ENCODE measurements around the gene STK24. TPM values are rescaled to one million over a fixed set of nuclear protein-coding genes. Genes with fewer than 3 reads are reported as not detected.

STK24 gene
- total and polyA plus RNA-seq, 2 of the 8 experiments (the other 6 are each of a cell fraction or from before 2014, with no cell fraction given), result 62.8 to 143 TPM

DNA sequence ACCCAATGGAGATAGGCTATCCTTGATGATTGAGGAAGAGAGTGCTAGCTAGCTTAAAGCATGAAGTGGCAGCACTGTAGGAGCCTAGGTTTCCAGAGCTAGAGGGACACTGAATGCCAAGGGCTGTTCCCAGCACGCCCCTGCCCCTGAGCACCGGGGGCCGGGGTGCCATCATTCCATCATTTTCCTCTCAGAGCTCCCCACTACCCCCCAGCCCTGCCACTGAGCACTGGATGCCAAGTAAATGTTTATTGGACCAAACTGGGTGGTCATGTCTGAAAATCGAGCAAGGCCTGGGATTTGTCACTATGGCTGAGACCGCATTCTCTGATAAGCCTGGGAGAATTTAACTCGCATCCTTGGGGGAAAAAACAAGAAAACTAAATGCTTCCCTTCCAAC lies 142.8 kb downstream of the STK24 start:
- Histone ChIP-seq H2BK120ac (replicated peaks; ENCODE audit: low read depth, low read length) (no peak overlapping the region), H2BK15ac (ENCODE audit: low read length) (no peak overlapping the region), H3K79me2 (ENCODE audit: control insufficient read depth in 1 of 2, insufficient read depth in 2 of 2, low read length in 2 of 2) (no peaks in the 10 kb centered on the region), H3K27me3 (replicated peaks in 1 of 4; ENCODE audit: control insufficient read depth in 3 of 4, extremely low read depth in 1 of 4, insufficient read depth in 3 of 4, low read length in 3 of 4) (no peaks in the 10 kb centered on the region), H3K14ac (ENCODE audit: insufficient read length) (no peak overlapping the region), H4K8ac (ENCODE audit: extremely low read depth, insufficient read depth, low read length) (no peak overlapping the region), H3K23ac (ENCODE audit: insufficient read length) (no peak overlapping the region), H2AK5ac (ENCODE audit: low read depth, low read length) (no peak overlapping the region), H3K4me2 (ENCODE audit: insufficient read depth in 1 of 2, low read depth in 2 of 2, low read length in 2 of 2) (no peak overlapping the region), H3K9ac (replicated peaks in 1 of 4; ENCODE audit: extremely low read depth in 1 of 4, low read depth in 3 of 4, low read length in 3 of 4) (no peak overlapping the region), H2BK20ac (ENCODE audit: low read length) (no peak overlapping the region), H3K18ac (ENCODE audit: extremely low read depth, low read length) (no peak overlapping the region), H3K9me3 (ENCODE audit: insufficient read depth in 2 of 2, low read depth in 1 of 2, low read length in 1 of 2) (no peaks in the 10 kb centered on the region), H3K79me1 (ENCODE audit: low read depth, low read length) (no peaks in the 10 kb centered on the region), H3K23me2 (ENCODE audit: low read depth, low read length) (no peaks in the 10 kb centered on the region), H4K20me1 (replicated peaks in 1 of 2; ENCODE audit: control insufficient read depth in 1 of 2, insufficient read depth in 2 of 2, low read length in 2 of 2) (peaks cover 0 to 1% of the 10 kb centered on the region in 2 experiments), H2BK12ac (ENCODE audit: low read depth, low read length) (no peak overlapping the region), H4K5ac (ENCODE audit: insufficient read length, low read depth, low read length) (no peak overlapping the region), H3K4me3 (ENCODE audit: extremely low read depth in 1 of 4, insufficient read depth in 2 of 4, low read depth in 3 of 4, low read length in 4 of 4) (no peak overlapping the region), H3K56ac (replicated peaks; ENCODE audit: insufficient read length, low read depth, low read length) (no peak overlapping the region), H3K4me1 (replicated peaks in 1 of 4; ENCODE audit: control insufficient read depth in 3 of 4, insufficient read depth in 4 of 4, low read length in 3 of 4) (0 out of 7 replicates have a peak, but pooled peaks cover 0 to 2% (median 0%) of the 10 kb centered on the region in 4 experiments), H3K36me3 (ENCODE audit: control insufficient read depth in 2 of 4, insufficient read depth in 4 of 4, low read length in 3 of 4) (peaks cover 0 to 3% (median 1%) of the 10 kb centered on the region in 4 experiments; a peak in 3 of 8 replicates), H4K91ac (replicated peaks; ENCODE audit: insufficient read length, low read length) (no peak overlapping the region), H2BK5ac (ENCODE audit: low read depth, low read length) (no peak overlapping the region), H3K4ac (replicated peaks; ENCODE audit: insufficient read length, low read depth, low read length) (no peak overlapping the region), H3K27ac (ENCODE audit: low read depth, low read length) (no peak overlapping the region), H2AFZ (ENCODE audit: low read length) (no peak overlapping the region)
- DNase-seq (ENCODE audit: low read depth in 1 of 2, low spot score in 2 of 2) (no peak), FAIRE-seq (no peak)
- TF ChIP-seq PHF8 (conservative IDR thresholded peaks at IDR 0.05; ENCODE audit: low read depth, low read length) (no peak), CHD2 (IDR thresholded peaks at IDR 0.05; ENCODE audit: low read length) (no peak), RAD21 (IDR thresholded peaks at IDR 0.05 in 1 of 2, conservative IDR thresholded peaks at IDR 0.05 in 1 of 2; ENCODE audit: low read depth in 2 of 2, low read length in 2 of 2) (no peak), EP300 (IDR thresholded peaks at IDR 0.05; ENCODE audit: borderline replicate concordance in 1 of 2, low read depth in 2 of 2, low read length in 2 of 2) (no peak)
- TF ChIP-seq, protein P1, sequence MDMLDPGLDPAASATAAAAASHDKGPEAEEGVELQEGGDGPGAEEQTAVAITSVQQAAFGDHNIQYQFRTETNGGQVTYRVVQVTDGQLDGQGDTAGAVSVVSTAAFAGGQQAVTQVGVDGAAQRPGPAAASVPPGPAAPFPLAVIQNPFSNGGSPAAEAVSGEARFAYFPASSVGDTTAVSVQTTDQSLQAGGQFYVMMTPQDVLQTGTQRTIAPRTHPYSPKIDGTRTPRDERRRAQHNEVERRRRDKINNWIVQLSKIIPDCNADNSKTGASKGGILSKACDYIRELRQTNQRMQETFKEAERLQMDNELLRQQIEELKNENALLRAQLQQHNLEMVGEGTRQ (IDR thresholded peaks at IDR 0.05; ENCODE audit: low read length), result no peak
- POLR2A ChIA-PET (ENCODE audit: partially characterized antibody), result interaction anchor here (1.0 kb wide), 1 partner anchor 10 kb away, joined by 3 read pairs; no protein-coding TSS in a partner anchor
- WGBS, 2 experiments (ENCODE audit: extremely low coverage in 1 of 2, insufficient coverage in 1 of 2, insufficient read length in 1 of 2, insufficient replicate concordance in 2 of 2, low coverage in 1 of 2, low lambda C conversion rate in 2 of 2, missing lambda C conversion rate in 1 of 2), result 90% methylated on average over 6 of the region's 6 CpGs; no CpG with 5 or more reads in 1 of the 2 experiments
- CTCF ChIA-PET (ENCODE audit: partially characterized antibody), result interaction anchor here (0.9 to 6.4 kb wide), 5 partner anchors 12 to 401 kb away, joined by 3 to 53 read pairs (median 4); no protein-coding TSS in a partner anchor
